Right lobe of liver (tissue), 4 donors: ENCODE measurements around the gene FNIP2.
A peak's percentile ranks its signal among the peaks of the same experiment; 100 is the strongest.

Experiments
- POLR2A ChIP-seq: fragments of 450-650 bp; IDR thresholded peaks from one replicate; pipeline ENCODE4 v1.6.1; 2017; ENCODE audit warnings: antibody characterized with exemption, mild to moderate bottlenecking
- TF ChIP-seq, protein P1 (sequence below), 4 donors: fragments of 200-600 bp in 3 of 4; fragments of 450-650 bp in 1 of 4; IDR thresholded peaks; one replicate each; pipeline versions ENCODE4 v1.5.1 to v1.8.0; 2016 to 2022; ENCODE audit warnings: antibody characterized with exemption in 4 of 4, mild to moderate bottlenecking in 2 of 4
- donor health status: DM: no; HTN: no; CAD: no.
- donor health status: DM: no; HTN: no; CAD: no.
- donor health status: DM: no; HTN: yes; CAD: no.

DNA sequence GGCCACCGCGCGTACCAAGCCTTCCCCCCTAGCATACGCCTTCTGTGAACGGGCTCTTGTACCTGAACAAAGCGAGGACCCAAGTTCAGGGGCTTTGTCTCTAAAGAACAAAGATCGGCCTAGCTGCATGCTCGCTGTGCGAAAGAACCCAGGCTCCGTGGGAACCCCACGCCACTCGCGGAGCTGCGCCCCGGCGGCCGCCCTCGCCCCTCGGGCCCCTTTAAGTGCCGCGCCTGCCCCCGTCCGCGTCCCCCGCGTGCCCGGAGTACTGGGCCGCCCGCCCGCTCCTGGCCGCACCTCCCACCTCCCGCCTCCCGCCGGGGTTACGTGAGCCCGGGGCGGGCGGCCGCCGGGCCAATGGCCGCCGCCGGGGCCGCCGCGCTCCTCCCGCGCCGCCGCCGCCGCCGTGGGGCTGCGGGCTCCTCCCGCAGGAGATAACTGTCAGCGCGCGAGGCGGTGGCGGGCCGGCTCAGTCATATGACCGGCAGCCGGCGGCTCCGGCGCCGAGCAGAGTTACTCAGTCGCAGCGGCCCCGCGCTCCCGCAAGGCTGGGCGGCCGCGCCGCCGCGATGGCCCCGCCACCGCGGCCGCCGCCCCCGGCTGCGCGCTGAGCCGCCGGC, at the start of gene FNIP2:
- TF ChIP-seq, protein P1, sequence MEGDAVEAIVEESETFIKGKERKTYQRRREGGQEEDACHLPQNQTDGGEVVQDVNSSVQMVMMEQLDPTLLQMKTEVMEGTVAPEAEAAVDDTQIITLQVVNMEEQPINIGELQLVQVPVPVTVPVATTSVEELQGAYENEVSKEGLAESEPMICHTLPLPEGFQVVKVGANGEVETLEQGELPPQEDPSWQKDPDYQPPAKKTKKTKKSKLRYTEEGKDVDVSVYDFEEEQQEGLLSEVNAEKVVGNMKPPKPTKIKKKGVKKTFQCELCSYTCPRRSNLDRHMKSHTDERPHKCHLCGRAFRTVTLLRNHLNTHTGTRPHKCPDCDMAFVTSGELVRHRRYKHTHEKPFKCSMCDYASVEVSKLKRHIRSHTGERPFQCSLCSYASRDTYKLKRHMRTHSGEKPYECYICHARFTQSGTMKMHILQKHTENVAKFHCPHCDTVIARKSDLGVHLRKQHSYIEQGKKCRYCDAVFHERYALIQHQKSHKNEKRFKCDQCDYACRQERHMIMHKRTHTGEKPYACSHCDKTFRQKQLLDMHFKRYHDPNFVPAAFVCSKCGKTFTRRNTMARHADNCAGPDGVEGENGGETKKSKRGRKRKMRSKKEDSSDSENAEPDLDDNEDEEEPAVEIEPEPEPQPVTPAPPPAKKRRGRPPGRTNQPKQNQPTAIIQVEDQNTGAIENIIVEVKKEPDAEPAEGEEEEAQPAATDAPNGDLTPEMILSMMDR (IDR thresholded peaks at IDR 0.05) = peak in 1 of 4 donors; percentile 23
- peak; percentile 85 for TF ChIP-seq POLR2A
